Vagina (tissue), 2 donors: Measurements from ENCODE around the gene IL17RE. TPM values are rescaled to one million over a fixed set of nuclear protein-coding genes. Genes with fewer than 3 reads are reported as not detected.
A peak's percentile ranks its signal among the peaks of the same experiment; 100 is the strongest.
"Not testable (repeated sequence)": the region's sequence is repeated elsewhere in the genome, so short reads cannot be mapped to it uniquely, and the experiment has no call there.

ENCODE experiments used
- DNase-seq, 2 donors: peaks; one replicate each; pipeline ENCODE4 v3.0.0-alpha.2; 2017; ENCODE audit errors: extremely low spot score in 2 of 2
- H3K27ac ChIP-seq: fragments of 200-600 bp; sonication (generic); one replicate; pipeline ENCODE4 v1.5.1; 2019
- H3K27me3 ChIP-seq: fragments of 200-600 bp; sonication (generic); one replicate; pipeline ENCODE4 v1.5.1; 2019
- H3K36me3 ChIP-seq, 2 donors: fragments of 200-600 bp; sonication (generic); one replicate each; pipeline ENCODE4 v1.5.1; 2017 to 2019
- H3K4me1 ChIP-seq: fragments of 200-600 bp; sonication (generic); one replicate; pipeline ENCODE4 v1.5.1; 2019
- H3K4me3 ChIP-seq, 2 donors: fragments of 200-600 bp; sonication (generic); 1 replicate in 1 of 2; 2 replicates in 1 of 2; pipeline ENCODE4 v1.5.1; 2016 to 2019
- H3K9me3 ChIP-seq: fragments of 200-600 bp; sonication (generic); one replicate; pipeline ENCODE4 v1.5.1; 2019
- CTCF ChIP-seq, 3 experiments: fragments of 450-650 bp in 2 of 3; fragments of 200-600 bp in 1 of 3; sonication (generic) in 1 of 3; IDR thresholded peaks; one replicate each; pipeline ENCODE4 v1.5.1; 2017 to 2019; ENCODE audit warnings: antibody characterized with exemption in 3 of 3, mild to moderate bottlenecking in 2 of 3, moderate library complexity in 2 of 3
- POLR2A ChIP-seq, 2 donors: fragments of 450-650 bp; IDR thresholded peaks; one replicate each; pipeline ENCODE4 v1.6.1; 2017; ENCODE audit warnings: antibody characterized with exemption in 2 of 2, mild to moderate bottlenecking in 2 of 2, moderate library complexity in 2 of 2
- POLR2AphosphoS5 ChIP-seq, 2 donors: sonication (generic); formaldehyde crosslinking; IDR thresholded peaks; one replicate each; pipeline ENCODE4 v1.9.0; 2017; ENCODE audit warnings: antibody characterized with exemption in 2 of 2, mild to moderate bottlenecking in 2 of 2, low read depth in 1 of 2; ENCODE audit not compliant: insufficient read depth in 1 of 2
- intact Hi-C: fragments of 100-400 bp; cut with DNase I; formaldehyde crosslinking; loops from one replicate; pipeline ENCODE4 v1.15.1; 2023
- total RNA-seq: library from RNA; depleted of rRNA; stranded (reverse); fragments of >200 nt; gene quantifications from one replicate; pipeline ENCODE4 v1.2.3, GENCODE V29; 2016

The IL17RE gene
- total RNA-seq, 1 donor from 2014 or later: 15.2 TPM

GRCh38 chr3:9889405-9889804 is 13.2 kb upstream of the IL17RE start:
- Histone ChIP-seq H3K27ac (no peak overlapping the region), H3K4me3 (no peak overlapping the region), H3K27me3 (no peaks in the 10 kb centered on the region), H3K9me3 (no peaks in the 10 kb centered on the region), H3K36me3 (peaks cover 0 to 15% of the 10 kb centered on the region in 2 donors), H3K4me1 (peaks cover 53% of the 10 kb centered on the region)
- DNase-seq: no peak
- no peak for TF ChIP-seq POLR2A (IDR thresholded peaks at IDR 0.05)
- no peak for TF ChIP-seq CTCF (IDR thresholded peaks at IDR 0.05)
- TF ChIP-seq POLR2AphosphoS5 (IDR thresholded peaks at IDR 0.05; ENCODE audit: insufficient read depth in 1 of 2, low read depth in 1 of 2): no peak
- intact Hi-C loops: no loop called here

GRCh38 chr3:9890249-9891071 is 12.2 kb upstream of the IL17RE start, which contains the start of gene JAGN1:
Gene JAGN1 (plus strand): TSS chr3:9890610. CDS start chr3:9890723, 113 bp downstream.
- H3K9me3 ChIP-seq: no peaks in the 10 kb centered on the region
- intact Hi-C loops: no loop called here
- H3K4me1 ChIP-seq: peaks cover 47% of the 10 kb centered on the region
- no peak for DNase-seq
- peaks cover 0 to 15% of the 10 kb centered on the region in 2 donors for H3K36me3 ChIP-seq
- no peaks in the 10 kb centered on the region for H3K27me3 ChIP-seq
- H3K4me3 ChIP-seq: peak within 1 kb of the TSS; percentile 79 to 93
- H3K27ac ChIP-seq: peak within 1 kb of the TSS; percentile 94
- peak in 1 of 2 donors; percentile 91 for TF ChIP-seq POLR2A (IDR thresholded peaks at IDR 0.05)
- TF ChIP-seq POLR2AphosphoS5 (IDR thresholded peaks at IDR 0.05; ENCODE audit: insufficient read depth in 1 of 2, low read depth in 1 of 2): peak; percentile 79 to 98
- no peak for TF ChIP-seq CTCF (IDR thresholded peaks at IDR 0.05)

GRCh38 chr3:9891072-9891622 is 11.5 kb upstream of the IL17RE start:
- TF ChIP-seq CTCF (IDR thresholded peaks at IDR 0.05): no peak
- no peak for TF ChIP-seq POLR2A (IDR thresholded peaks at IDR 0.05)
- no peak for TF ChIP-seq POLR2AphosphoS5 (IDR thresholded peaks at IDR 0.05; ENCODE audit: insufficient read depth in 1 of 2, low read depth in 1 of 2)
- intact Hi-C loops: no loop called here
- Histone ChIP-seq H3K9me3 (no peaks in the 10 kb centered on the region), H3K4me3 (peak overlapping the region; percentile 79 to 93), H3K27ac (peak overlapping the region; percentile 94), H3K4me1 (peaks cover 45% of the 10 kb centered on the region), H3K36me3 (peaks cover 0 to 15% of the 10 kb centered on the region in 2 donors), H3K27me3 (no peaks in the 10 kb centered on the region)
- DNase-seq: no peak

- H3K4me3 ChIP-seq: no peak overlapping the region
- TF ChIP-seq POLR2A (IDR thresholded peaks at IDR 0.05): no peak
- TF ChIP-seq CTCF (IDR thresholded peaks at IDR 0.05): no peak
- no peak for TF ChIP-seq POLR2AphosphoS5 (IDR thresholded peaks at IDR 0.05; ENCODE audit: insufficient read depth in 1 of 2, low read depth in 1 of 2)
- peaks cover 53% of the 10 kb centered on the region for H3K4me1 ChIP-seq
- H3K9me3 ChIP-seq: no peaks in the 10 kb centered on the region
- H3K36me3 ChIP-seq: peaks cover 0 to 15% of the 10 kb centered on the region in 2 donors
- H3K27ac ChIP-seq: peak overlapping the region; percentile 57
- no peaks in the 10 kb centered on the region for H3K27me3 ChIP-seq
- no peak for DNase-seq
- intact Hi-C loops: no loop called here
Observed at GRCh38 chr3:9893739-9894138, 8.9 kb upstream of the IL17RE start.

GRCh38 chr3:9895715-9896114 is 6.9 kb upstream of the IL17RE start:
- H3K4me3 ChIP-seq, DNase-seq, intact Hi-C loops, H3K9me3 ChIP-seq, H3K27ac ChIP-seq, H3K27me3 ChIP-seq: not testable (repeated sequence)
- Histone ChIP-seq H3K36me3 (peaks cover 0 to 15% of the 10 kb centered on the region in 2 donors), H3K4me1 (peaks cover 57% of the 10 kb centered on the region)

GRCh38 chr3:9896755-9897407 is 5.8 kb upstream of the IL17RE start:
- peaks cover 48% of the 10 kb centered on the region for H3K4me1 ChIP-seq

More at GRCh38 chr3:9896755-9897407, 5.8 kb upstream of the IL17RE start:
- intact Hi-C loops, H3K4me3 ChIP-seq, H3K27ac ChIP-seq, H3K9me3 ChIP-seq, DNase-seq, H3K27me3 ChIP-seq: not testable (repeated sequence)
- peaks cover 0 to 15% of the 10 kb centered on the region in 2 donors for H3K36me3 ChIP-seq
